Osteoblast (primary cell): ENCODE measurements around the gene UFD1. TPM values are rescaled to one million over a fixed set of nuclear protein-coding genes. Genes with fewer than 3 reads are reported as not detected.

Experiments used
- DNase-seq: peaks from one replicate; pipeline ENCODE4 v3.0.0; 2011; ENCODE audit warnings: low spot score, mixed read lengths; ENCODE audit not compliant: insufficient read length; ENCODE audit errors: missing footprints
- H2AFZ ChIP-seq: 2 replicates; pipeline ENCODE4 v1.6.0; 2011; ENCODE audit warnings: mild to moderate bottlenecking, low read length
- H3K27ac ChIP-seq: 2 replicates; pipeline ENCODE4 v1.5.1; 2011; ENCODE audit warnings: mild to moderate bottlenecking, low read depth, low read length, moderate library complexity
- H3K27me3 ChIP-seq: 2 replicates; pipeline ENCODE4 v1.6.0; 2012; ENCODE audit warnings: mild to moderate bottlenecking, control low read depth, inconsistent platforms, low read length, moderate library complexity; ENCODE audit not compliant: insufficient read depth
- H3K36me3 ChIP-seq: 2 replicates; pipeline ENCODE4 v1.5.1; 2011; ENCODE audit warnings: mild to moderate bottlenecking, low read length, control low read depth, moderate library complexity; ENCODE audit not compliant: insufficient read depth
- H3K4me1 ChIP-seq: 2 replicates; pipeline ENCODE4 v1.5.1; 2011; ENCODE audit warnings: mild to moderate bottlenecking, low read length, control low read depth, moderate library complexity; ENCODE audit not compliant: insufficient read depth
- H3K4me2 ChIP-seq: 2 replicates; pipeline ENCODE4 v1.6.0; 2011; ENCODE audit warnings: mild to moderate bottlenecking, low read length; ENCODE audit not compliant: insufficient read depth
- H3K4me3 ChIP-seq: fragments of 200-600 bp; sonication (generic); 3 replicates; pipeline ENCODE4 v1.5.1; 2012; ENCODE audit warnings: mild to moderate bottlenecking, low read length, inconsistent platforms; ENCODE audit not compliant: insufficient read depth
- H3K79me2 ChIP-seq: 2 replicates; pipeline ENCODE4 v1.6.0; 2012; ENCODE audit warnings: mild to moderate bottlenecking, low read length, control low read depth, inconsistent platforms; ENCODE audit not compliant: insufficient read depth
- H3K9me3 ChIP-seq: 2 replicates; pipeline ENCODE4 v1.5.1; 2011; ENCODE audit warnings: low read depth, low read length, control low read depth
- H4K20me1 ChIP-seq: 2 replicates; pipeline ENCODE4 v1.6.0; 2012; ENCODE audit warnings: mild to moderate bottlenecking, low read length, control low read depth; ENCODE audit not compliant: insufficient read depth
- CTCF ChIP-seq: IDR thresholded peaks from 2 replicates; pipeline ENCODE4 v1.5.1; 2011; ENCODE audit warnings: mild to moderate bottlenecking, low read depth, low read length, moderate library complexity; ENCODE audit errors: extremely low read depth
- total RNA-seq: library from RNA; depleted of rRNA; stranded (reverse); fragments of >200 nt; gene quantifications from 2 replicates; pipeline ENCODE4 v1.2.3, GENCODE V29; 2012

The UFD1 gene
- total RNA-seq, 1 donor, result 56.8 TPM

- H3K4me1 ChIP-seq, result peaks cover 10% of the 10 kb centered on the region
- H3K9me3 ChIP-seq, result no peaks in the 10 kb centered on the region
- peaks cover 83% of the 10 kb centered on the region for H3K36me3 ChIP-seq
- TF ChIP-seq CTCF, result no peak
- no peak overlapping the region for H2AFZ ChIP-seq
- H3K79me2 ChIP-seq, result peaks cover 28% of the 10 kb centered on the region
- DNase-seq, result no peak
- no peak overlapping the region for H3K27ac ChIP-seq
- no peak overlapping the region for H3K4me3 ChIP-seq
- H3K4me2 ChIP-seq, result no peak overlapping the region
- H3K27me3 ChIP-seq, result no peaks in the 10 kb centered on the region
- peaks cover 27% of the 10 kb centered on the region for H4K20me1 ChIP-seq
Observed at GRCh38 chr22:19467912-19468311, 11.1 kb downstream of the UFD1 start.

GRCh38 chr22:19466848-19467752, 11.9 kb downstream of the UFD1 start:
- DNase-seq, result no peak
- Histone ChIP-seq H4K20me1 (peaks cover 21% of the 10 kb centered on the region), H3K4me2 (no peak overlapping the region), H3K36me3 (peaks cover 75% of the 10 kb centered on the region), H3K9me3 (no peaks in the 10 kb centered on the region), H3K27ac (no peak overlapping the region), H3K4me1 (peaks cover 10% of the 10 kb centered on the region), H3K4me3 (no peak overlapping the region), H3K27me3 (no peaks in the 10 kb centered on the region), H3K79me2 (peaks cover 20% of the 10 kb centered on the region), H2AFZ (no peak overlapping the region)
- no peak for TF ChIP-seq CTCF

GRCh38 chr22:19466126-19466716, 12.8 kb downstream of the UFD1 start:
- H3K4me3 ChIP-seq, result no peak overlapping the region
- no peak overlapping the region for H3K4me2 ChIP-seq
- H3K9me3 ChIP-seq, result no peaks in the 10 kb centered on the region
- peaks cover 14% of the 10 kb centered on the region for H3K79me2 ChIP-seq
- no peak overlapping the region for H2AFZ ChIP-seq
- no peak overlapping the region for H3K27ac ChIP-seq
- H3K4me1 ChIP-seq, result peaks cover 10% of the 10 kb centered on the region
- H3K36me3 ChIP-seq, result peaks cover 71% of the 10 kb centered on the region
- no peak for DNase-seq
- no peak for TF ChIP-seq CTCF
- H4K20me1 ChIP-seq, result peaks cover 19% of the 10 kb centered on the region
- H3K27me3 ChIP-seq, result no peaks in the 10 kb centered on the region

- peaks cover 63% of the 10 kb centered on the region for H3K36me3 ChIP-seq
- DNase-seq, result no peak
- no peak overlapping the region for H3K4me2 ChIP-seq
- peaks cover 14% of the 10 kb centered on the region for H3K79me2 ChIP-seq
- TF ChIP-seq CTCF, result no peak
- peaks cover 10% of the 10 kb centered on the region for H3K4me1 ChIP-seq
- peaks cover 17% of the 10 kb centered on the region for H4K20me1 ChIP-seq
- no peak overlapping the region for H3K27ac ChIP-seq
- H3K9me3 ChIP-seq, result no peaks in the 10 kb centered on the region
- H2AFZ ChIP-seq, result no peak overlapping the region
- no peak overlapping the region for H3K4me3 ChIP-seq
- H3K27me3 ChIP-seq, result no peaks in the 10 kb centered on the region
Observed at GRCh38 chr22:19464975-19465374, 14.0 kb downstream of the UFD1 start.
